RWPE2 (cell line): ENCODE results near the gene JOSD2.
A peak's percentile ranks its signal among the peaks of the same experiment; 100 is the strongest.

Experiments used
- ATAC-seq: fragments of 200-7000 bp; cut with Tn5 transposase; 3 replicates; pipeline ENCODE4 v1.9.1; 2021; ENCODE audit warnings: low read depth
- DNase-seq: peaks from one replicate; pipeline ENCODE4 v3.0.0-alpha.2; 2020; ENCODE audit warnings: low spot score
- H3K27ac ChIP-seq: fragments of 450-650 bp; 2 replicates; pipeline ENCODE4 v1.5.1; 2017; ENCODE audit warnings: mild to moderate bottlenecking; ENCODE audit not compliant: poor library complexity, severe bottlenecking
- H3K27me3 ChIP-seq: fragments of 250-450 bp; sonication (Bioruptor Pico); 2 replicates; pipeline ENCODE4 v1.5.1; 2021; ENCODE audit warnings: mild to moderate bottlenecking, moderate library complexity; ENCODE audit not compliant: insufficient read depth, poor library complexity, severe bottlenecking
- H3K36me3 ChIP-seq: fragments of 250-450 bp; sonication (Bioruptor Pico); 2 replicates; pipeline ENCODE4 v1.5.1; 2020; ENCODE audit warnings: low read depth, mild to moderate bottlenecking, moderate library complexity
- H3K4me1 ChIP-seq: fragments of 250-450 bp; sonication (Bioruptor Pico); 2 replicates; pipeline ENCODE4 v1.5.1; 2021; ENCODE audit warnings: mild to moderate bottlenecking, moderate library complexity; ENCODE audit not compliant: insufficient read depth, poor library complexity, severe bottlenecking
- H3K4me3 ChIP-seq: fragments of 250-450 bp; sonication (Bioruptor Pico); 2 replicates; pipeline ENCODE4 v1.5.1; 2021; ENCODE audit warnings: mild to moderate bottlenecking, moderate library complexity; ENCODE audit not compliant: severe bottlenecking
- H3K9me3 ChIP-seq: fragments of 250-450 bp; sonication (Bioruptor Pico); 2 replicates; pipeline ENCODE4 v1.5.1; 2021; ENCODE audit warnings: mild to moderate bottlenecking, moderate library complexity; ENCODE audit not compliant: severe bottlenecking
- TF ChIP-seq, protein P1 (sequence below): fragments of 450-650 bp; IDR thresholded peaks from one replicate; pipeline ENCODE4 v1.5.1; 2017; ENCODE audit warnings: mild to moderate bottlenecking, moderate library complexity; ENCODE audit not compliant: poor library complexity, severe bottlenecking

The JOSD2 gene

GRCh38 chr19:50556282-50557008 is 45.5 kb upstream of the JOSD2 start:
- Histone ChIP-seq H3K27ac (no peak overlapping the region), H3K4me3 (peak overlapping the region; percentile 20), H3K9me3 (no peaks in the 10 kb centered on the region), H3K4me1 (no peaks in the 10 kb centered on the region), H3K27me3 (peaks cover 59% of the 10 kb centered on the region), H3K36me3 (no peaks in the 10 kb centered on the region)
- DNase-seq (no peak), ATAC-seq (peak; percentile 64; the same call in 2 of the 3 replicates)
- TF ChIP-seq, protein P1, sequence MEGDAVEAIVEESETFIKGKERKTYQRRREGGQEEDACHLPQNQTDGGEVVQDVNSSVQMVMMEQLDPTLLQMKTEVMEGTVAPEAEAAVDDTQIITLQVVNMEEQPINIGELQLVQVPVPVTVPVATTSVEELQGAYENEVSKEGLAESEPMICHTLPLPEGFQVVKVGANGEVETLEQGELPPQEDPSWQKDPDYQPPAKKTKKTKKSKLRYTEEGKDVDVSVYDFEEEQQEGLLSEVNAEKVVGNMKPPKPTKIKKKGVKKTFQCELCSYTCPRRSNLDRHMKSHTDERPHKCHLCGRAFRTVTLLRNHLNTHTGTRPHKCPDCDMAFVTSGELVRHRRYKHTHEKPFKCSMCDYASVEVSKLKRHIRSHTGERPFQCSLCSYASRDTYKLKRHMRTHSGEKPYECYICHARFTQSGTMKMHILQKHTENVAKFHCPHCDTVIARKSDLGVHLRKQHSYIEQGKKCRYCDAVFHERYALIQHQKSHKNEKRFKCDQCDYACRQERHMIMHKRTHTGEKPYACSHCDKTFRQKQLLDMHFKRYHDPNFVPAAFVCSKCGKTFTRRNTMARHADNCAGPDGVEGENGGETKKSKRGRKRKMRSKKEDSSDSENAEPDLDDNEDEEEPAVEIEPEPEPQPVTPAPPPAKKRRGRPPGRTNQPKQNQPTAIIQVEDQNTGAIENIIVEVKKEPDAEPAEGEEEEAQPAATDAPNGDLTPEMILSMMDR, result peak; percentile 87

DNA sequence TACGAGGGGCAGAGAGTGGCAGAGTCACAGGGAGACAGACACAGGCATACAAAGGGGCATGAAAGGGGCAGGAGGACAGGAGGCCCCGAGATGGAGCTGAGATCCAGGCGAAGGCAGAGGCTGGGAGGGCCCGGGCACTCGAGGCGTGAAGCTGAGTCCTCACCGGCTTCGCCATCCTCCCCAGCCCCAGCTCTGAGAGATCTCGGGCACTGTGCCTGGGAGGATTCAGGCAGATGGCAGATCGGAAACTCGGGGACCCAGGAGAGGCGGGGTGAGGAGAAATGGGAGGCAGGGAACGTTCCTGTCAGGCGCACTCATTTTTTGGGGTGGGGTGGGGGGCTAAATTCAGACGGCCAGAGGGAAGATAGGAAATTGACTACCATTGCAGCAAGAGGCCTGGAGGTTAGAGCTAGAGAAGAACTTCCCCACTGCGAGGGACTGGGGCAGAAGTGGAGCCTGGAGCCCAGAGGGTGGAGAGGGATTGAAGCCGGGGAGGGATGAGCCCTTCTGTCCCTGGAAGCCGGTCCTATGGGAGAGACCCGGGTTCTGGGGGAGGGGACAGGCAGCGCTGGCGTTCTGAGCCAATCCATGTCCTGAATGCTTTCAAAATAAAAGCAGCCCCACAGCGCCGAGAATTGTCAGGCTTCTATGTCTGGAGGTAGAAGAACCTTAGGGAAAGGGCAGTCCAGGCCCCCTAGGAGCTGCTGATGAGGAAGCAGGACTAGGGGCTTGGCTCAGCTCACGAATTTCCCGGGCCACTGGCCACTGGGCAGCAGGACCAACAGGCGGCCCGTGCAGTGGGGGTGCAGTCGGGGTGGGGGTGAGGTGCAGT is 44.7 kb upstream of the JOSD2 start:
- no peak for DNase-seq
- no peaks in the 10 kb centered on the region for H3K9me3 ChIP-seq
- TF ChIP-seq, protein P1, result no peak
- H3K4me3 ChIP-seq, result peak overlapping the region; percentile 20
- ATAC-seq, result no peak
- peaks cover 66% of the 10 kb centered on the region for H3K27me3 ChIP-seq
- H3K4me1 ChIP-seq, result no peaks in the 10 kb centered on the region
- H3K27ac ChIP-seq, result no peak overlapping the region
- no peaks in the 10 kb centered on the region for H3K36me3 ChIP-seq

- no peaks in the 10 kb centered on the region for H3K9me3 ChIP-seq
- TF ChIP-seq, protein P1, result no peak
- DNase-seq (no peak), ATAC-seq (no peak)
- no peaks in the 10 kb centered on the region for H3K36me3 ChIP-seq
- peaks cover 69% of the 10 kb centered on the region for H3K27me3 ChIP-seq
- no peak overlapping the region for H3K4me3 ChIP-seq
- no peaks in the 10 kb centered on the region for H3K4me1 ChIP-seq
- no peak overlapping the region for H3K27ac ChIP-seq
Measured at GRCh38 chr19:50555033-50555432, 44.0 kb upstream of the JOSD2 start.

DNA sequence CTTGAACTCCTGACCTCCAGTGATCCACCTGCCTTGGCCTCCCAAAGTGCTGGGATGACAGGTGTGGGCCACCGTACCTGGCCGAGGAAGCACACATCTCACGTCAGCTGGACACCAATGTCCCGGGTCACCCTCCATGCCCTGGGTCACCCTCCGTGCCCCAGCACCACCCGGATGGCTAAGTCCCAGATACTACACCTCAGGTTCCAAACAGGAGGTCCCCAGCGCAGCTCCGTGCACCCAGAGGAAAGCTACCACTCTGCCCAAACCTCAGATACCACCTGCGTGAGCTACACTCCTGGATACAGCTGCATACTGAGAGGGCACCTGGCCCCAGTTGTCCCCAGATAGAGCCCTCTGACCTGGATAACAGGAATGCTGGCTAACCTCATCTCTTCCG is 43.2 kb upstream of the JOSD2 start:
- H3K4me3 ChIP-seq, result no peak overlapping the region

More for the DNA sequence above, 43.2 kb upstream of the JOSD2 start:
- ATAC-seq (no peak), DNase-seq (no peak)
- TF ChIP-seq, protein P1, result no peak
- H3K36me3 ChIP-seq, result no peaks in the 10 kb centered on the region
- H3K4me1 ChIP-seq, result no peaks in the 10 kb centered on the region
- H3K9me3 ChIP-seq, result no peaks in the 10 kb centered on the region
- H3K27me3 ChIP-seq, result peaks cover 69% of the 10 kb centered on the region
- no peak overlapping the region for H3K27ac ChIP-seq
